Measurements from ENCODE around the gene KNTC1.

The KNTC1 gene

DNA sequence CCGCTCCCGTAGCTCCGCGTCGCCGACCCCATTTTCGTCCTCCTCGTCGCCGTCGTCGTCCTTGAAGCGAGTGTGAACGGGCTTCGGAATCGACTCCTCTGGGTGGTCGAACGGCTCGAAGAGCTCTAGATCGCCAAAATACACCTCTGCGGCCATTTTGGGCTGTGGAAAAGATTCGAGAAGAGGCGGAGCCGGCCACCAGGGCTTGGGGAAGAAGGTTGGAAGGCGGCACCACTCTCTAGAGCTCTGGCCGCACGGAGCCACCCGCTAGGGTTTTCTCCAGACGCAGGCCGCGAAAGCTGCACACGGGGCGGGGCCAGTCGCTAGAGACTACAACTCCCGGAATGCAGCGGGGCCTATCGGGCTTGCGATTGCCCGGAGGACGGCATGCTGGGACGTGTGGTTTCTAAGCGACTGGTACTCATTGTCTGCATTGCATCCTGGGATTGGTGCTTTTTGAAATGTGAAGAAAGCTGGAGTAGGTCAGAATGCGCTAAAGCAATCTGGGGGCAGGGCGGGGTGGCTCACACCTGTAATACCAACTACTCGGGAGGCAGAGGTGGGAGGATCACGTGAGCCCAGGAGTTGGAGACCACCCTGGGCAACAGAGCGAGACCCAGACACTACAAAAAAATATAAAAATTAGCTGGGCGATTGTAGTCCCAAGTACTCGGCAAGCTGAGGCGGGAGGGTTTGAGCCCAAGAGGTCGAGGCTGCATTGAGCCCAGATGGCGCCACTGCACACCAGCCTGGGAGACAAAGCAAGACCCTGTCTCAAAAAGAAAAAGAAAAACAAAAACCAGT, 26.2 kb upstream of the KNTC1 start, which contains the start of gene ZCCHC8 (continued):
- no peak for TF ChIP-seq ZNF513 (tag by site-specific recombination; IDR thresholded peaks at IDR 0.05)
- TF ChIP-seq ZNF747 (tag by site-specific recombination; IDR thresholded peaks at IDR 0.05), result no peak
- TF ChIP-seq ZNF843 (tag by site-specific recombination; IDR thresholded peaks at IDR 0.05), result no peak
- TF ChIP-seq ZNF391 (tag by site-specific recombination; IDR thresholded peaks at IDR 0.05; ENCODE audit: borderline replicate concordance, low read depth), result peak; percentile 69; the same call in 1 of the 2 replicates
- no peak for TF ChIP-seq RBAK (tag by site-specific recombination; IDR thresholded peaks at IDR 0.05)
- TF ChIP-seq ZNF138 (tag by site-specific recombination; IDR thresholded peaks at IDR 0.05; ENCODE audit: borderline replicate concordance), result no peak
- TF ChIP-seq ZNF239 (tag by site-specific recombination; IDR thresholded peaks at IDR 0.05), result no peak
- TF ChIP-seq SCRT2 (tag by site-specific recombination; IDR thresholded peaks at IDR 0.05), result peak; percentile 80
- TF ChIP-seq ZNF660 (tag by site-specific recombination; IDR thresholded peaks at IDR 0.05), result peak; percentile 47; the same call in 1 of the 2 replicates
- no peak for TF ChIP-seq ZNF585B (tag by site-specific recombination; IDR thresholded peaks at IDR 0.05)
- no peak for TF ChIP-seq ZNF146 (tag by site-specific recombination; IDR thresholded peaks at IDR 0.05)
- TF ChIP-seq ZNF112 (tag by site-specific recombination; IDR thresholded peaks at IDR 0.05), result no peak
- TF ChIP-seq ZIC2 (tag by site-specific recombination; IDR thresholded peaks at IDR 0.05), result no peak
- TF ChIP-seq, protein P1, sequence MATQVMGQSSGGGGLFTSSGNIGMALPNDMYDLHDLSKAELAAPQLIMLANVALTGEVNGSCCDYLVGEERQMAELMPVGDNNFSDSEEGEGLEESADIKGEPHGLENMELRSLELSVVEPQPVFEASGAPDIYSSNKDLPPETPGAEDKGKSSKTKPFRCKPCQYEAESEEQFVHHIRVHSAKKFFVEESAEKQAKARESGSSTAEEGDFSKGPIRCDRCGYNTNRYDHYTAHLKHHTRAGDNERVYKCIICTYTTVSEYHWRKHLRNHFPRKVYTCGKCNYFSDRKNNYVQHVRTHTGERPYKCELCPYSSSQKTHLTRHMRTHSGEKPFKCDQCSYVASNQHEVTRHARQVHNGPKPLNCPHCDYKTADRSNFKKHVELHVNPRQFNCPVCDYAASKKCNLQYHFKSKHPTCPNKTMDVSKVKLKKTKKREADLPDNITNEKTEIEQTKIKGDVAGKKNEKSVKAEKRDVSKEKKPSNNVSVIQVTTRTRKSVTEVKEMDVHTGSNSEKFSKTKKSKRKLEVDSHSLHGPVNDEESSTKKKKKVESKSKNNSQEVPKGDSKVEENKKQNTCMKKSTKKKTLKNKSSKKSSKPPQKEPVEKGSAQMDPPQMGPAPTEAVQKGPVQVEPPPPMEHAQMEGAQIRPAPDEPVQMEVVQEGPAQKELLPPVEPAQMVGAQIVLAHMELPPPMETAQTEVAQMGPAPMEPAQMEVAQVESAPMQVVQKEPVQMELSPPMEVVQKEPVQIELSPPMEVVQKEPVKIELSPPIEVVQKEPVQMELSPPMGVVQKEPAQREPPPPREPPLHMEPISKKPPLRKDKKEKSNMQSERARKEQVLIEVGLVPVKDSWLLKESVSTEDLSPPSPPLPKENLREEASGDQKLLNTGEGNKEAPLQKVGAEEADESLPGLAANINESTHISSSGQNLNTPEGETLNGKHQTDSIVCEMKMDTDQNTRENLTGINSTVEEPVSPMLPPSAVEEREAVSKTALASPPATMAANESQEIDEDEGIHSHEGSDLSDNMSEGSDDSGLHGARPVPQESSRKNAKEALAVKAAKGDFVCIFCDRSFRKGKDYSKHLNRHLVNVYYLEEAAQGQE (tag by site-specific recombination; IDR thresholded peaks at IDR 0.05), result peak; percentile 19; the same call in 1 of the 2 replicates
- no peak for TF ChIP-seq ZNF114 (tag by site-specific recombination; IDR thresholded peaks at IDR 0.05)
- TF ChIP-seq ZNF324 (tag by site-specific recombination; IDR thresholded peaks at IDR 0.05), result no peak
- TF ChIP-seq ZFP3 (tag by site-specific recombination; IDR thresholded peaks at IDR 0.05; ENCODE audit: low read depth), result no peak
- peak; percentile 84 for TF ChIP-seq ZNF121 (tag by site-specific recombination; IDR thresholded peaks at IDR 0.05)
- peak; percentile 29; the same call in 1 of the 2 replicates for TF ChIP-seq ZNF366 (tag by site-specific recombination; conservative IDR thresholded peaks at IDR 0.05)
- TF ChIP-seq ZNF555 (tag by site-specific recombination; conservative IDR thresholded peaks at IDR 0.05), result no peak
- TF ChIP-seq ZBTB44 (tag by site-specific recombination; IDR thresholded peaks at IDR 0.05), result 0 out of 2 replicates have a peak, but pooled peaks have one; percentile 51
- TF ChIP-seq ZNF24 (tag by site-specific recombination; IDR thresholded peaks at IDR 0.05), result peak; percentile 68
- no peak for TF ChIP-seq ZNF266 (tag by site-specific recombination; IDR thresholded peaks at IDR 0.05; ENCODE audit: low read depth)
- TF ChIP-seq ZNF175 (tag by site-specific recombination; IDR thresholded peaks at IDR 0.05), result no peak
- peak; percentile 47; the same call in 1 of the 2 replicates for TF ChIP-seq PRDM1 (tag by site-specific recombination; IDR thresholded peaks at IDR 0.05)
- TF ChIP-seq GLIS2 (tag by site-specific recombination; IDR thresholded peaks at IDR 0.05), result peak; percentile 8; the same call in 1 of the 2 replicates
- TF ChIP-seq ZNF174 (tag by site-specific recombination; IDR thresholded peaks at IDR 0.05), result no peak
- TF ChIP-seq, protein P2, sequence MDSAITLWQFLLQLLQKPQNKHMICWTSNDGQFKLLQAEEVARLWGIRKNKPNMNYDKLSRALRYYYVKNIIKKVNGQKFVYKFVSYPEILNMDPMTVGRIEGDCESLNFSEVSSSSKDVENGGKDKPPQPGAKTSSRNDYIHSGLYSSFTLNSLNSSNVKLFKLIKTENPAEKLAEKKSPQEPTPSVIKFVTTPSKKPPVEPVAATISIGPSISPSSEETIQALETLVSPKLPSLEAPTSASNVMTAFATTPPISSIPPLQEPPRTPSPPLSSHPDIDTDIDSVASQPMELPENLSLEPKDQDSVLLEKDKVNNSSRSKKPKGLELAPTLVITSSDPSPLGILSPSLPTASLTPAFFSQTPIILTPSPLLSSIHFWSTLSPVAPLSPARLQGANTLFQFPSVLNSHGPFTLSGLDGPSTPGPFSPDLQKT (IDR thresholded peaks at IDR 0.05; ENCODE audit: borderline replicate concordance, low read depth, low read length), result no peak
- 0 out of 2 replicates have a peak, but pooled peaks have one; percentile 24 for TF ChIP-seq ZNF2 (tag by site-specific recombination; IDR thresholded peaks at IDR 0.05)
- TF ChIP-seq, protein P3, sequence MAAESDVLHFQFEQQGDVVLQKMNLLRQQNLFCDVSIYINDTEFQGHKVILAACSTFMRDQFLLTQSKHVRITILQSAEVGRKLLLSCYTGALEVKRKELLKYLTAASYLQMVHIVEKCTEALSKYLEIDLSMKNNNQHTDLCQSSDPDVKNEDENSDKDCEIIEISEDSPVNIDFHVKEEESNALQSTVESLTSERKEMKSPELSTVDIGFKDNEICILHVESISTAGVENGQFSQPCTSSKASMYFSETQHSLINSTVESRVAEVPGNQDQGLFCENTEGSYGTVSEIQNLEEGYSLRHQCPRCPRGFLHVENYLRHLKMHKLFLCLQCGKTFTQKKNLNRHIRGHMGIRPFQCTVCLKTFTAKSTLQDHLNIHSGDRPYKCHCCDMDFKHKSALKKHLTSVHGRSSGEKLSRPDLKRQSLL (tag by site-specific recombination; IDR thresholded peaks at IDR 0.05), result 0 out of 2 replicates have a peak, but pooled peaks have one; percentile 17
- peak; percentile 38 for TF ChIP-seq ZNF792 (tag by site-specific recombination; IDR thresholded peaks at IDR 0.05)
- TF ChIP-seq KLF7 (tag by site-specific recombination; IDR thresholded peaks at IDR 0.05; ENCODE audit: borderline replicate concordance), result peak; percentile 15; the same call in 1 of the 2 replicates
